ENCODE results near the gene TTC13. TPM values are rescaled to one million over a fixed set of nuclear protein-coding genes. Genes with fewer than 3 reads are reported as not detected.
A peak's percentile ranks its signal among the peaks of the same experiment; 100 is the strongest.
"Not testable (repeated sequence)": the region's sequence is repeated elsewhere in the genome, so short reads cannot be mapped to it uniquely, and the experiment has no call there.

TTC13 gene
- polyA plus RNA-seq, 4 donors: 4.6 to 24.0 (median 7.7) TPM

DNA sequence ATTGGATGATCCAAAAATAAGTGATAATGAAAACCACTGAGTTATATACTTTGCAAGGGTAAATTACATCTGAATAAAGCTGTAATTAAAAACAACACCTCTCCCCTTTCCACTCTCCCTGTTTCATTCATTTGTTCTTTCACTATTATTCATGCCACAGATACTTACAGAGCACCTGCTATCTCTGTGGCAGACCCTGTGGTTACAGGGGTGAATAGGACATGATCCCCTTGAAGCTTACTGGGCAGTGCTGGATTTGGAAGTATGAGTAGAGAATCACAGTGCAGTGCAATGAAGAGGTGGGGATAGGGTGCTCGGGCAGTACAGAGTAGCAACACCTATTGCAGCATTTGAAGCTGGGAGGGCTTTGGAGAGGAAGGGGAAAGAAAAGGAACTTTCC is 22.0 kb upstream of the TTC13 start:
- Histone ChIP-seq H3K27ac (ENCODE audit: low read depth in 1 of 3, low read length in 2 of 3) (no peak overlapping the region), H3K4me3 (ENCODE audit: low read depth in 1 of 3, low read length in 3 of 3) (no peak overlapping the region), H3K36me3 (ENCODE audit: control insufficient read depth in 3 of 3, insufficient read depth in 2 of 3, low read depth in 1 of 3, low read length in 3 of 3) (peaks cover 5 to 35% (median 25%) of the 10 kb centered on the region in 3 donors), H3K27me3 (ENCODE audit: control insufficient read depth in 3 of 3, insufficient read depth in 3 of 3, low read length in 3 of 3) (no peaks in the 10 kb centered on the region), H3K4me1 (ENCODE audit: control insufficient read depth in 3 of 3, insufficient read depth in 2 of 3, low read depth in 1 of 3, low read length in 2 of 3) (no peaks in the 10 kb centered on the region), H3K9me3 (ENCODE audit: control insufficient read depth in 2 of 2, insufficient read depth in 1 of 2, low read depth in 1 of 2, low read length in 1 of 2) (peaks cover 0 to 12% of the 10 kb centered on the region in 2 donors)
- no peak for FAIRE-seq
- 96 to 100% (median 100%) methylated on average over 1 of the region's 1 CpG for WGBS, 3 donors
- no peak for DNase-seq

DNA sequence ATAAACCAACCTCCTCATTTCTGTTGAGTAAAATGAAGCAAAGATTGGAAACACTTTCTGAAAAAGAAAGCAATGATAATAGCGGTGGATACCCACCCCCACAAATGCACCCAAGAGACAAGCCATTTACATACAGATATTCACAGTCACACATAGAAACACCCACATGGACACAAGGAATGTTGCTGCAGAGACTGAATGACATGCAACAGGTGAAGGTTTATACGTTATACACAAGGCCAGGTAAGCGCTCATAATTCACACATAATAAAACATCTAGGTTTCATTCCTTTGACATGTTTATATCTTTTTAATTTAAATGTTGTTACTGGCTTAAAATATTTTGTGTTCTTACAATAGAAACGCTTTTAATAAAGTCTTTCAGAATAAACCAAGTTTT is 21.5 kb upstream of the TTC13 start:
- H3K4me3 ChIP-seq (ENCODE audit: low read depth in 1 of 3, low read length in 3 of 3): no peak overlapping the region
- FAIRE-seq: no peak
- 91 to 98% (median 93%) methylated on average over 4 of the region's 4 CpGs for whole genome bisulfite sequencing, 3 donors

DNA sequence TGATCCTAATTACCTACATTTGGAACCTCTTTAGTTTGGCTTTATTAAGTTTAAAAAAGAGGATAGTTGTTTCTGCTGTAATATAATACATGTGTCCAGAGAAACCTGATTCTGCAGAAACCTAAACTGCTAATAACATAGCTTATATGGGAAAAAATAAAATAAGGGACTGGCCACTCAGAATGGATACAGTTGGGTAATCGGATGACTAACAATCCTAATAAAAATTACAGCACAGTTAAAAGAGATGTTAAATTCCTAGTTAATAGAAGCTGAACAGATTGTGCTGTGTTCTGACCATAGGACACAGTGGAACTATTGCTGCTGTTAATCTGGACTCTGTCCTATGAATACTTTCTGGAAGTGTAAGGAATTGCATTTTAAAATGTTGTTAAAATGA is 16.2 kb upstream of the TTC13 start:
- Histone ChIP-seq H3K9me3 (ENCODE audit: control insufficient read depth in 2 of 2, insufficient read depth in 1 of 2, low read depth in 1 of 2, low read length in 1 of 2) (no peaks in the 10 kb centered on the region), H3K36me3 (ENCODE audit: control insufficient read depth in 3 of 3, insufficient read depth in 2 of 3, low read depth in 1 of 3, low read length in 3 of 3) (peaks cover 5 to 36% (median 21%) of the 10 kb centered on the region in 3 donors), H3K27me3 (ENCODE audit: control insufficient read depth in 3 of 3, insufficient read depth in 3 of 3, low read length in 3 of 3) (no peaks in the 10 kb centered on the region), H3K4me3 (ENCODE audit: low read depth in 1 of 3, low read length in 3 of 3) (no peak overlapping the region), H3K4me1 (ENCODE audit: control insufficient read depth in 3 of 3, insufficient read depth in 2 of 3, low read depth in 1 of 3, low read length in 2 of 3) (no peaks in the 10 kb centered on the region), H3K27ac (ENCODE audit: low read depth in 1 of 3, low read length in 2 of 3) (no peak overlapping the region)
- FAIRE-seq (no peak), DNase-seq (no peak)
- 88 to 93% (median 88%) methylated on average over 1 of the region's 1 CpG for WGBS, 3 donors

More for the DNA sequence above, 21.5 kb upstream of the TTC13 start:
- Histone ChIP-seq H3K36me3 (ENCODE audit: control insufficient read depth in 3 of 3, insufficient read depth in 2 of 3, low read depth in 1 of 3, low read length in 3 of 3) (peaks cover 5 to 35% (median 25%) of the 10 kb centered on the region in 3 donors), H3K27ac (ENCODE audit: low read depth in 1 of 3, low read length in 2 of 3) (no peak overlapping the region), H3K4me1 (ENCODE audit: control insufficient read depth in 3 of 3, insufficient read depth in 2 of 3, low read depth in 1 of 3, low read length in 2 of 3) (no peaks in the 10 kb centered on the region), H3K9me3 (ENCODE audit: control insufficient read depth in 2 of 2, insufficient read depth in 1 of 2, low read depth in 1 of 2, low read length in 1 of 2) (peaks cover 0 to 12% of the 10 kb centered on the region in 2 donors), H3K27me3 (ENCODE audit: control insufficient read depth in 3 of 3, insufficient read depth in 3 of 3, low read length in 3 of 3) (no peaks in the 10 kb centered on the region)
- no peak for DNase-seq

- DNase-seq (no peak), FAIRE-seq (no peak)
- Histone ChIP-seq H3K9me3 (ENCODE audit: control insufficient read depth in 2 of 2, insufficient read depth in 1 of 2, low read depth in 1 of 2, low read length in 1 of 2) (no peaks in the 10 kb centered on the region), H3K4me1 (ENCODE audit: control insufficient read depth in 3 of 3, insufficient read depth in 2 of 3, low read depth in 1 of 3, low read length in 2 of 3) (peaks cover 0 to 5% (median 0%) of the 10 kb centered on the region in 3 donors), H3K4me3 (ENCODE audit: low read depth in 1 of 3, low read length in 3 of 3) (no peak overlapping the region), H3K36me3 (ENCODE audit: control insufficient read depth in 3 of 3, insufficient read depth in 2 of 3, low read depth in 1 of 3, low read length in 3 of 3) (peaks cover 5 to 20% (median 10%) of the 10 kb centered on the region in 3 donors), H3K27me3 (ENCODE audit: control insufficient read depth in 3 of 3, insufficient read depth in 3 of 3, low read length in 3 of 3) (no peaks in the 10 kb centered on the region), H3K27ac (ENCODE audit: low read depth in 1 of 3, low read length in 2 of 3) (no peak overlapping the region)
- 81 to 83% (median 82%) methylated on average over 7 of the region's 7 CpGs for WGBS, 3 donors
Measured at GRCh38 chr1:230992100-230992774, 13.6 kb upstream of the TTC13 start.

DNA sequence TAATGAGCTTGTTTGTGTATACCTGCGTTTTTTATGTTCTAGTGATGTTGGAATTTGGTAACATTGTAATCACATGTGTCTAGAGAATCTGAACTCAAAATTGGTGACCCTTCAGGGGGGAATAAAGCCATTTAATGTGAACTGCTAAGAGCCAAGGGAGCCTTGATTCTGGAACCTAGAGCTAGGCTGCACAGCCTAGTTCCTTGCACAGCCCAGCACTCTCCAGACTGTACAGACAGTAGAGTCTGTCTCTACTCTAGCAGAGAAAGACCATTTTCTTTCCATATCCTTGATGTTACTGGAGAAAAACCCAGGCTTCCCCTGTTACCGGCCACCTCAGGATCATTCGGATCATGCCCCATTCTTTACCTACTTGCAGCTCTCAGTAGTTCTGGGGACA is 8.8 kb upstream of the TTC13 start:
- no peaks in the 10 kb centered on the region for H3K27me3 ChIP-seq (ENCODE audit: control insufficient read depth in 3 of 3, insufficient read depth in 3 of 3, low read length in 3 of 3)
- WGBS, 3 donors: 24 to 69% (median 34%) methylated on average over 3 of the region's 3 CpGs
- FAIRE-seq (no peak), DNase-seq (no peak)
- no peaks in the 10 kb centered on the region for H3K9me3 ChIP-seq (ENCODE audit: control insufficient read depth in 2 of 2, insufficient read depth in 1 of 2, low read depth in 1 of 2, low read length in 1 of 2)
- peaks cover 0 to 7% (median 5%) of the 10 kb centered on the region in 3 donors for H3K4me1 ChIP-seq (ENCODE audit: control insufficient read depth in 3 of 3, insufficient read depth in 2 of 3, low read depth in 1 of 3, low read length in 2 of 3)
- no peak overlapping the region for H3K27ac ChIP-seq (ENCODE audit: low read depth in 1 of 3, low read length in 2 of 3)
- peaks cover 5 to 14% (median 7%) of the 10 kb centered on the region in 3 donors for H3K36me3 ChIP-seq (ENCODE audit: control insufficient read depth in 3 of 3, insufficient read depth in 2 of 3, low read depth in 1 of 3, low read length in 3 of 3)
- no peak overlapping the region for H3K4me3 ChIP-seq (ENCODE audit: low read depth in 1 of 3, low read length in 3 of 3)

DNA sequence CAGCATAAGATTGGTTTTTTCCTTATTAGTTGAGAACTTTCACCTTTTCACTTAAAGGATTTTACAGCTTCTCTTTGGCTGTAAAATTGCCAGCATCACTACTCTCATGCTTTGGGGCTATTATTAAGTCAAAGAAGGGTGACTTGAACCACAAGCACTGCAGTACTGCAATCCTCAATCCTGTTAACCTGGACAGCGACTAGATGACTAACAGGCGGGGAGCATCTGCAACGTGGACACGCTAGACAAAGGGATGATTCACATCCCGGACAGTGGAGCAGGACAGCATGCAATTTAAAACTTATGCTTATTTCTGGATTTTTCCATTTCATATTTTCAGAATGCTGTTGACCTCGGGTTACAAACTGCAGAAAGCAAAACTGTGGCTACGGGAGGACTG is 8.3 kb upstream of the TTC13 start:
- FAIRE-seq (no peak), DNase-seq (no peak)
- 43 to 78% (median 64%) methylated on average over 7 of the region's 7 CpGs for WGBS, 3 donors
- no peak overlapping the region for H3K4me3 ChIP-seq (ENCODE audit: low read depth in 1 of 3, low read length in 3 of 3)
- peaks cover 0 to 7% (median 5%) of the 10 kb centered on the region in 3 donors for H3K4me1 ChIP-seq (ENCODE audit: control insufficient read depth in 3 of 3, insufficient read depth in 2 of 3, low read depth in 1 of 3, low read length in 2 of 3)
- H3K27ac ChIP-seq (ENCODE audit: low read depth in 1 of 3, low read length in 2 of 3): no peak overlapping the region
- peaks cover 4 to 12% (median 7%) of the 10 kb centered on the region in 3 donors for H3K36me3 ChIP-seq (ENCODE audit: control insufficient read depth in 3 of 3, insufficient read depth in 2 of 3, low read depth in 1 of 3, low read length in 3 of 3)
- no peaks in the 10 kb centered on the region for H3K9me3 ChIP-seq (ENCODE audit: control insufficient read depth in 2 of 2, insufficient read depth in 1 of 2, low read depth in 1 of 2, low read length in 1 of 2)
- H3K27me3 ChIP-seq (ENCODE audit: control insufficient read depth in 3 of 3, insufficient read depth in 3 of 3, low read length in 3 of 3): no peaks in the 10 kb centered on the region

DNA sequence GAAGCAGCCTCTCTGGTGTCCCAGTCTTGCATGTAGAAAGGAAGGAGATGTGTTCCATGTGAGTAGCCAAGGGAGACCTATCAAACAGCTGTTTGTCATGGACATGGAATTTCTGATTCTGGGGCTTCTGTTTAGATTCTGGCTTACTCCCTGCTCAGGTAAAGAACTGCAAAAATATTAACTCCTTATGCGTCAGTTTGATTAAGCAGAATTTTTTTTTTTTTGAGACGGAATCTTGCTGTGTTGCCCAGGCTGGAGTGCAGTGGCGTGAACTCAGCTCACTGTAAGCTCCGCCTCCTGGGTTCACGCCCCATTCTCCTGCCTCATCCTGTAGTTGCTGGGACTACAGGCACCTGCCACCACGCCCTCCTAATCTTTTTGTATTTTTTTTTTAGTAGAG is 7.0 kb upstream of the TTC13 start:
- Histone ChIP-seq H3K4me3 (ENCODE audit: low read depth in 1 of 3, low read length in 3 of 3) (no peak overlapping the region), H3K27ac (ENCODE audit: low read depth in 1 of 3, low read length in 2 of 3) (no peak overlapping the region), H3K4me1 (ENCODE audit: control insufficient read depth in 3 of 3, insufficient read depth in 2 of 3, low read depth in 1 of 3, low read length in 2 of 3) (peaks cover 0 to 7% (median 5%) of the 10 kb centered on the region in 3 donors), H3K9me3 (ENCODE audit: control insufficient read depth in 2 of 2, insufficient read depth in 1 of 2, low read depth in 1 of 2, low read length in 1 of 2) (no peaks in the 10 kb centered on the region), H3K36me3 (ENCODE audit: control insufficient read depth in 3 of 3, insufficient read depth in 2 of 3, low read depth in 1 of 3, low read length in 3 of 3) (peaks cover 2 to 11% (median 2%) of the 10 kb centered on the region in 3 donors), H3K27me3 (ENCODE audit: control insufficient read depth in 3 of 3, insufficient read depth in 3 of 3, low read length in 3 of 3) (no peaks in the 10 kb centered on the region)
- peak in 1 of 2 donors; percentile 50 for DNase-seq
- no peak for FAIRE-seq
- 43 to 79% (median 47%) methylated on average over 6 of the region's 6 CpGs for WGBS, 3 donors

GRCh38 chr1:230984622-230985515 is 6.2 kb upstream of the TTC13 start:
- not testable (repeated sequence) for H3K4me1 ChIP-seq (ENCODE audit: control insufficient read depth in 3 of 3, insufficient read depth in 2 of 3, low read depth in 1 of 3, low read length in 2 of 3); H3K4me3 ChIP-seq (ENCODE audit: low read depth in 1 of 3, low read length in 3 of 3); FAIRE-seq; H3K36me3 ChIP-seq (ENCODE audit: control insufficient read depth in 3 of 3, insufficient read depth in 2 of 3, low read depth in 1 of 3, low read length in 3 of 3); H3K27me3 ChIP-seq (ENCODE audit: control insufficient read depth in 3 of 3, insufficient read depth in 3 of 3, low read length in 3 of 3); H3K9me3 ChIP-seq (ENCODE audit: control insufficient read depth in 2 of 2, insufficient read depth in 1 of 2, low read depth in 1 of 2, low read length in 1 of 2)
- peak overlapping the region in 1 of 3 donors; percentile 26 for H3K27ac ChIP-seq (ENCODE audit: low read depth in 1 of 3, low read length in 2 of 3)
- WGBS, 3 donors: 24 to 54% (median 40%) methylated on average over 10 of the region's 10 CpGs
- DNase-seq: peak; percentile 46 to 47
